Amniotic stem cell (primary cell): Measurements from ENCODE around the gene LGSN.
"Not testable (repeated sequence)": the region's sequence is repeated elsewhere in the genome, so short reads cannot be mapped to it uniquely, and the experiment has no call there.

Source experiments
- DNase-seq: peaks from one replicate; lab custom pipeline; 2025; lab: John Stamatoyannopoulos, UW

LGSN gene

DNA sequence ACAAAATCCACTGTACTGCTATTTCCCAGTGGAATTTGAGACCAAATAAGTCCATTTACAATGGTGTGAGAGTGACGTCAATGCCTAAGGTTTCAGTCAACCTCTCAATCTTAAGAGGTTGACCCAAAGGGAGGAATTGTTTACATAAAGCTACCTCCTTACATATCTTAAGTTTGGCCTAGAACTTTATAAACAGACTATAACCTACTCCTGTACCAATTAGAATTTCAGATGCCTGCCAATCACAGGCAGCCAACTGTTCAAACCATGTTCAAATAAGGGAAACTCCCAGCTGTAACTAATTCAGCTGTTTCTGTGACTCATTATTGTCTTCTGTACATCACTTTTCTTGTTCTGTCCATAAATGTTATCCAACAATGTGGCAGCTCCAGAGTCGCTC lies 14.5 kb downstream of the LGSN start:
- no peak for DNase-seq

- no peak for DNase-seq
These were observed 16.3 kb downstream of the LGSN start for GRCh38 chr6:63303476-63303875.

DNA sequence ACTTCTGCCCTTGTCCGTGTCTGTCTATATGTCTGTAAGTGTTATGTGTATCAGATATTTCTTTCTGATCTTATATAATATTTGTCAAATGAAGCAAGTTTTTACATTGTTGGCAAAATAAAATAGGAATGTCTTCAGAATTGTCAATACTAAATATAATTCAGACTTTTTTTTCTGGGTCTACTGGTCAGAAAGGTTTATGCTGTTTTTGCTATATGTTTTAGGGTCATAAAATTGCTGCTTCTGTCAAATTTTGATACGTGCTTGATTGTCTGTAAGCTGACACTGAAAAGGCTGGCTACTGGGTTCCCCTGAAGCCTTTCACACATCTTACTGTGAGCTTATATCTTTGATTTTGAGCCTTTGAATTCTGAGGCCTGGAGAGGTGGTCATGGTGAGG lies 20.1 kb downstream of the LGSN start:
- DNase-seq: no peak

DNA sequence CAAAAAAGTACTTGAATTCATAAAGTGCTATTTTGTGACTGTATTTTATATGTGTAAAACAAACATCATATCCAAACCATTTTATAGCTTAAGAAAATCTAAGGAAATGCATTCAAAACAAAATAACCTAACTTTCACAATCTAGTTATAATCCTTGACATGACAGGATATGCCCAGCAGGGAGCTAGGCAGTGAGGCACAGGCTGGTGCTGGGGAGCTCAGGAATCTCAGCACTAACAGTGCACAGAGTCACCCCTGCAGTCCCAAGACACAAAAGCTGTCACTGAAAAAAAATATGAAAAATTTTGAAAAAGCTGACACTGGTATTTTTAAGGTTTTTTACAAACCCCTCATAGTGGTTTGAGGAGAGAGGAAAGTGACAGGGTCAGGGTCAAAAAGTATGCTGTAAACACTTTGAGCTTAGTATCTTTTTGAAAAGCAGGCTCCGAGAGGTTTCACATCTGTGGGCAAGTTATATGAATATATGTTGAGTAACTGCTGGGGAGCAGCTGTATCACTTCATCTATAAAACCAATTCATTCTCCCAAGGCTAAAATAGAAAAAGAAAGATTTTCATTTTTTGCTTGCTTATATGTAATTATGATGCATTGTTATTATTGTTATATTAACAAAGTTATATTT lies 24.1 kb downstream of the LGSN start:
- no peak for DNase-seq

DNA sequence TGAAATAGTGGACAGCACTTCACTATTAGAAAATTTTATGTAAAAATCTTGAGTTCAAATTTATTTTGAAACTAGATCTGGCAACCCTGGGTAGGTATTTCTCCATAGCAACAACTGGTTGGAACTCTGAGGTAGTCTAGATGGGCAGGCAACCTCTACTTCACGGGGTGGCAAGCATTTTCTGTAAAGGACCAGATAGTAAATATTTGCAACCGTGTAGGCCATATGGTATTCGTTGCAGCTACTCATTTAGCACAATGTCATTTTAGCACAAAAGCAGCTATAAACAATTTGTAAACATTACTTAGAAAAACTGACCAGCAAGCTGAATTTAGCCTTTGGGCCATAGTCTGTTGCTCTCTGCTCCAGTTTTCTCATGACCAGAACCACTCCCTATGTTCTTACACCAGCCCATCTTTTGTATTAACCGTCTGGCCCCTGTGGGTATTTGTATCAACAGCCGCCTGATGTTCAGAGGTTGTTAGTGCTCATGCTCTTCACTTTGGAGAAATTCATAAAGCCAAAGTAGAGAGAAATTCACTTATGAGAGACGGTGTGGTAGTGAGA lies 29.2 kb downstream of the LGSN start:
- no peak for DNase-seq

DNA sequence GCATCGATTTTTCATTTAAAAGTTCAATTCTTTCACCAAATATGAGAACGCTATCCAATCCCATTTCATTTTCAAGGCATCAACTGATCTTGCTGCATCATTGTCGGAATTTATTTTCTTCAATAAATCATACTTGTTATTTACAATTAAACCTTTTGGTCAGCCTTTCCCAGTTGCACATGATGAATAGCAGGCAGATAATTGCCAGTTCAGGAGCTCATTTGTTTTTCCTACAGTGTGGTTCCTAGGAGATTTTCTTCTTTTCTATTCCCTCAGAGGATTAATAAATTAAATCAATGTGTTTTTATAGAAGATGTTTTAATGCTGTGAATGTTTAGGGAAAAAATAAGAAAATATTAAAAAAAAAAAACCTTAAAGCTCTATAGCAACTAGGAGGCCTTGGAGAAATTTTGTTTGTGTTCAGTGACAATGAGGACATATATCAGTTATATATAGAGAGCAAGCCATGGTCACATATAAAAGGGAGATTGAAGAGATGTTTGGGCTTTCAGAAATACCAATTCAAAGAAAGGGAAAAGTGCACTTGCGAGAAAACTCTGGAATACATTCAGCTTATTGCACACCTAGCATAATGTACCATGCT lies 30.4 kb downstream of the LGSN start:
- no peak for DNase-seq

DNA sequence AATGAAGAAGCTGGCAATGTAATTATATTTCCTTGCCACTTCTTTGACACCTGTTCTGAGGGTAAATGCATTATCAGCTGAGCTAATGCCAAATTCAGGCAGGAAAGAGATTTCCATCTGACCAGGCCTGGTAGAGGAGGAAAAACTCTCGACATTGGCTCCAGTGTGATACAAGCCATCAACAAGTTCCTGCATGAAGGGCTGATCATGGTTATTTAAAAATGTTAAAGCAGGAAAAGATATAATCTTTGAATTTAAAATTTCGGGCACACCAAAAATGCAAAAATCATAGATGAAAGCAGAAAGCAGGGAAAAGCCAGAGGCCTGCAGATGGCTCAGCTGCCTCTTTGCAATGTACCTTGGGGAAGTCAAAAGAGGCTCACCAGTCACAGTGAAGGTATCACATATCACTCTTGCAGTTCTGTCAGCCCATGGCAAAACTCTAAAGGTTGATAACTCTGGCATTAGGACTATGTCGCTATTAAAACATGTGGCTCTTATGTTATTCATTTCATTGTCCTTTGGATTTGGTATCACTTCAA lies 39.1 kb downstream of the LGSN start:
- DNase-seq: no peak

- DNase-seq: no peak
These were observed 40.9 kb downstream of the LGSN start for GRCh38 chr6:63278916-63279315.

DNA sequence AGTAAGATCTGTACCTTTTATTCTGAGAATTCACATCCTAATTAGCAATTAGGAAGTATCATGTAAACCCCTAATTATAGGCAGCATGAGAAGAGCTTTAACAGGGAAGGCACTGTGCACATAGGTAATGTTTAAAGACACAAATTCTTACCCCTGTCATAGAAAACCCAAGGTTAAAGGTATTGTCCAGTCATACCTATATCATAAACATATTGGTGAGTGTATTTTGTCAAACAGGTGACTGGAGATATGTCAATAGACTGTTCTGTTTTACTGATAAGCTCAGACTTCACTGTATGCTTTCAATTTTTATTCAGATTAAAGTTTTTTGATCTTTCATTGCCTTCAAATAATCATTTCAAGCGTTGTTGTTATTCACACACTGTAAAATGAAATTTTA lies 43.8 kb downstream of the LGSN start:
- DNase-seq: no peak

- DNase-seq: not testable (repeated sequence)
These were observed 44.9 kb downstream of the LGSN start for GRCh38 chr6:63274795-63275430.

DNA sequence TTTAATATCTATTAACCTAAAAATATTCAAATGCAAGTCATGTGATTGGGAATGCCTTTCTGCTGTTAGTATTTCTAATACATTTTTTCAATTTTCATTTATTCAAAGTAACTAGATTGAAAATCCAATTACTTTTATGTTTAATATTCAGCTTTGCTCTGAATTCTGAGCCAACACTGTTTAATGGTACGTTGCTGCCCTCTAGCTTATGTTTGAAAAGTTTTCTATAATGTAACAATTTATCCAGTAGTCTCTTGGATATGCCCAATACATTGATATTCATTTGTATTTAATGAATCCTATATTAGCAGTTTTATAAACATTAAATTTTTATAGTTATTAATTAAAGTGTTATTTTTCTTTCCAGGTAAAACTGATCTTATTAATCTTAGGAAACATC lies 47.4 kb downstream of the LGSN start:
- DNase-seq: no peak

- no peak for DNase-seq
These were observed 50.3 kb downstream of the LGSN start for GRCh38 chr6:63269470-63269869.

DNA sequence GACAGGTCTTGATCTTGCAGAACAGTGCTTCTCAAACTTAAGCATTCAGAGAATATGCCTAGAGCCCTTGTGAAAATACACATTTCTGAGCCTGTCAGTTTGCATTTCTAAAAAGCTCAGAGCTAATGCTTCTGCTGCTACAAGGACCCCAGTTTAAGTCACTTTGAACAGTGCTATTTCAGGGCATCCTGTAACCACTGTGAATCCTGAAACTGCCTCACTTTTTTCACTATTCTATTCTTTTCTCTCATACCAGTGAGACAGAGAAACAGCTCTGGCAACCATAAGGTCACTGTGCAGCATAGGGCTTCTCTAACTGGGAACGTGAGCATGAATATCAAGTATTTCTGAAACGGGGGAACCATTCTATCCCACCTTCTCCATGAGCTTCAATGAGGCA lies 51.2 kb downstream of the LGSN start:
- no peak for DNase-seq

GRCh38 chr6:63267828-63268227 lies 52.0 kb downstream of the LGSN start:
- DNase-seq: no peak

- DNase-seq: no peak
These were observed 52.7 kb downstream of the LGSN start for GRCh38 chr6:63267046-63267445.

DNA sequence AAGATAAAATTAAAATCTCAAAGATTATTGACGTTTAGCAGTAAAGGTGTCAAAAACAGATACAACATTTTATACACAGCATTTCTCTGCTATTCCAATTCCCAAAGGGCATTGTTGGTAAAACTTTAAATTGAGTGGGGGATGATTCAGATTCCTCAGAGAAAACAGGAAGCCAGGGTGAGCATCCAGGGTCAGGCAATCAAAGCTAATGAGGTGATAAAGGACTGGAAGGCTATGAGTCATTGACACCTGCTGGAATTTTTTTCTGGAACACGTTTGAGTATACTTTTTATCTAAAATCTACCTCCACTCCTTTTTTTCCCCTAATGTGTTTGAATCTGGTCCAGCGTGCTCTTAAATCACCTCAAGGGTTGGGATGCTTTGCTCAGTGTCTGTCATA lies 56.3 kb downstream of the LGSN start:
- DNase-seq: no peak

DNA sequence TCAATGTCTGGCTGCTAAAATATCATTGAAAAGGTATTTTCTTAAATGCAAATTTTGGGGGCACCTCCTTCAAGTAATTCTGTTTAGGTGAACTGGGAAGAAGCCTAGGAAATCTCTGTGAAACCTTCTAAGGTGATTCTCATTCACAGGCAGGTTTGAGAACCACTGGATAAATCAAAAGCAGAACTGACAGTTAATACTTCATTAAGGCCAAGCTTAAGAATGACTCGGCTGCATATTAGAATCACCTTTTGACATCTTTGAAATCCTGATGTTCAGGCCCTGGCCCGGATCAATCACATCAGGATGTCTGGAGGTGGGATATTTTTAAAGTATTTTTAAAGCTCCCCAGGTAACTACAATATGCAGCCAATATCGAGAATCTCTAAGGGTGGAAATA lies 58.0 kb downstream of the LGSN start:
- no peak for DNase-seq

GRCh38 chr6:63259153-63259552 lies 60.6 kb downstream of the LGSN start:
- no peak for DNase-seq

DNA sequence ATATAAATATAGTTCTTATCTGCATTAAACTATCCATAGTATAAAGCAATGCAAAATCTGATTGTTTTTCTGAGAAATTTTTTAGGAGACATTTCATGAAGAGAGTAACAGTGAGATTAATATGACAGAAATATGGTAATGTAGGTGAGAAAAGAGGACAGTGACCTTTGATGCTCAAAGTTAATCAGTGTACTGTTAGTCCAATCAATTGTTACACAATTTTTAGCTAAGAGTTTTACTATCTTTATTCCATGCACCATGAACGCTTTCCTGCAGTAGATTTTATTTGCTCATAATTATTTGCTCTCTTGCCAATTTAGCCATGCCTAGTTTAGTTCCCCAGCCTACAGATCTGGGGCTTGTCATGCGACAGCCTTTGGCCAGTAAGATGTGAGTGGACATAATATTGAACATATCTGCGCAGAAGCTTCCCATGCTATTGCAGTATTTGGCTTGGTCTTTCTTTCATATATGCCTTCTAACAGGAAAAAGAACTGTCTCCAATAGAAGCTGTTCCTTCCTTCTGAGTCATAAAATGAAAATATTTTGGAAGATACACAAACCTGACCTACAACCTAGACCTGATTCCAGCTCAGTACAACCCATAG lies 69.8 kb downstream of the LGSN start:
- no peak for DNase-seq

GRCh38 chr6:63246581-63246980 lies 73.2 kb downstream of the LGSN start:
- no peak for DNase-seq

- DNase-seq: no peak
These were observed 73.9 kb downstream of the LGSN start for GRCh38 chr6:63245909-63246308.

GRCh38 chr6:63245420-63245819 lies 74.4 kb downstream of the LGSN start:
- no peak for DNase-seq

- no peak for DNase-seq
These were observed 83.4 kb downstream of the LGSN start for GRCh38 chr6:63236398-63236817.
